Cardiac muscle cell (in vitro differentiated cells and primary cell): Measurements from ENCODE around the gene TPP1. TPM values are rescaled to one million over a fixed set of nuclear protein-coding genes. Genes with fewer than 3 reads are reported as not detected.

Experiments used
- DNase-seq, 2 donors: peaks; one replicate each; pipeline versions ENCODE4 v3.0.0 to v3.0.0-alpha.2; 2010 to 2017; ENCODE audit warnings: low read depth in 1 of 2, low spot score in 1 of 2
- H3K27ac ChIP-seq: fragments of 200-600 bp; sonication (generic); 2 replicates; pipeline ENCODE4 v1.5.1; 2016
- H3K27me3 ChIP-seq: fragments of 200-600 bp; sonication (generic); 2 replicates; pipeline ENCODE4 v1.6.0; 2016; ENCODE audit warnings: control low read depth
- H3K36me3 ChIP-seq: fragments of 200-600 bp; sonication (generic); 2 replicates; pipeline ENCODE4 v1.5.1; 2016; ENCODE audit warnings: control low read depth
- H3K4me1 ChIP-seq: fragments of 200-600 bp; sonication (generic); 2 replicates; pipeline ENCODE4 v1.8.1; 2017; ENCODE audit warnings: low read depth, mild to moderate bottlenecking, mixed run types
- H3K4me3 ChIP-seq: fragments of 200-600 bp; sonication (generic); 2 replicates; pipeline ENCODE4 v1.5.1; 2016; ENCODE audit warnings: mild to moderate bottlenecking
- H3K9me3 ChIP-seq: fragments of 200-600 bp; sonication (generic); 2 replicates; pipeline ENCODE4 v1.5.1; 2017; ENCODE audit warnings: low read depth, mild to moderate bottlenecking, control low read depth
- polyA plus RNA-seq: library from polyadenylated mRNA; unstranded; fragments of >200 nt; fragmentation: Nextera tagmentation; extraction: Ambion mirVana; gene quantifications from 2 replicates; pipeline ENCODE4 v1.2.1, GENCODE V29; 2016
- total RNA-seq: library from RNA; depleted of rRNA; stranded (reverse); fragments of >200 nt; gene quantifications from 2 replicates; pipeline ENCODE4 v1.2.3, GENCODE V29; 2016
- TF ChIP-seq, protein P1 (sequence below): IDR thresholded peaks from 2 replicates; pipeline ENCODE4 v1.5.1; 2012; ENCODE audit warnings: low read depth, mild to moderate bottlenecking, low read length

TPP1 gene
- total and polyA plus RNA-seq, 2 experiments from 2014 or later = 13.2 to 28.0 TPM

DNA sequence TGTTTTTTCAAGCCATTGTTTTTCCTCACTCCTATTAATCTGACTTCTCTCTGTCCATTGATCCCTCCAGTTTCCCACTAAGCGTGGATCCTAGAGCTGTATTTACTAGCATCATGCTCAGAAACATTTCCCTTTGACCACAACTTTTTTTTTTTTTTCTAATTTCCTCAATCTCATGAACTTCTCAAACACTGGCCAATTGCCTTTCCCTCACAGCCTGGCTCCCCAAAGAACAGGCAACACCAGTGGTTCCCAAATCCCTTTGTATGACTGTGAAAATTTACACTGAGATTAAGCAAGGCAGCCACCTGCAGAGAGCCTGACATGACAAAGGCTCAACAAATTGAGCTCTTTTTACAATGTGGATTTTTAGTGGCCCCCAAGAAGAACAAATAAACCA lies 1.4 kb upstream of the TPP1 start:
- DNase-seq = no peak
- H3K9me3 ChIP-seq = no peaks in the 10 kb centered on the region
- no peak overlapping the region for H3K4me3 ChIP-seq
- TF ChIP-seq, protein P1, sequence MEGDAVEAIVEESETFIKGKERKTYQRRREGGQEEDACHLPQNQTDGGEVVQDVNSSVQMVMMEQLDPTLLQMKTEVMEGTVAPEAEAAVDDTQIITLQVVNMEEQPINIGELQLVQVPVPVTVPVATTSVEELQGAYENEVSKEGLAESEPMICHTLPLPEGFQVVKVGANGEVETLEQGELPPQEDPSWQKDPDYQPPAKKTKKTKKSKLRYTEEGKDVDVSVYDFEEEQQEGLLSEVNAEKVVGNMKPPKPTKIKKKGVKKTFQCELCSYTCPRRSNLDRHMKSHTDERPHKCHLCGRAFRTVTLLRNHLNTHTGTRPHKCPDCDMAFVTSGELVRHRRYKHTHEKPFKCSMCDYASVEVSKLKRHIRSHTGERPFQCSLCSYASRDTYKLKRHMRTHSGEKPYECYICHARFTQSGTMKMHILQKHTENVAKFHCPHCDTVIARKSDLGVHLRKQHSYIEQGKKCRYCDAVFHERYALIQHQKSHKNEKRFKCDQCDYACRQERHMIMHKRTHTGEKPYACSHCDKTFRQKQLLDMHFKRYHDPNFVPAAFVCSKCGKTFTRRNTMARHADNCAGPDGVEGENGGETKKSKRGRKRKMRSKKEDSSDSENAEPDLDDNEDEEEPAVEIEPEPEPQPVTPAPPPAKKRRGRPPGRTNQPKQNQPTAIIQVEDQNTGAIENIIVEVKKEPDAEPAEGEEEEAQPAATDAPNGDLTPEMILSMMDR = no peak
- H3K4me1 ChIP-seq = no peaks in the 10 kb centered on the region
- no peak overlapping the region for H3K27ac ChIP-seq
- peaks cover 9% of the 10 kb centered on the region for H3K36me3 ChIP-seq
- H3K27me3 ChIP-seq = no peaks in the 10 kb centered on the region

DNA sequence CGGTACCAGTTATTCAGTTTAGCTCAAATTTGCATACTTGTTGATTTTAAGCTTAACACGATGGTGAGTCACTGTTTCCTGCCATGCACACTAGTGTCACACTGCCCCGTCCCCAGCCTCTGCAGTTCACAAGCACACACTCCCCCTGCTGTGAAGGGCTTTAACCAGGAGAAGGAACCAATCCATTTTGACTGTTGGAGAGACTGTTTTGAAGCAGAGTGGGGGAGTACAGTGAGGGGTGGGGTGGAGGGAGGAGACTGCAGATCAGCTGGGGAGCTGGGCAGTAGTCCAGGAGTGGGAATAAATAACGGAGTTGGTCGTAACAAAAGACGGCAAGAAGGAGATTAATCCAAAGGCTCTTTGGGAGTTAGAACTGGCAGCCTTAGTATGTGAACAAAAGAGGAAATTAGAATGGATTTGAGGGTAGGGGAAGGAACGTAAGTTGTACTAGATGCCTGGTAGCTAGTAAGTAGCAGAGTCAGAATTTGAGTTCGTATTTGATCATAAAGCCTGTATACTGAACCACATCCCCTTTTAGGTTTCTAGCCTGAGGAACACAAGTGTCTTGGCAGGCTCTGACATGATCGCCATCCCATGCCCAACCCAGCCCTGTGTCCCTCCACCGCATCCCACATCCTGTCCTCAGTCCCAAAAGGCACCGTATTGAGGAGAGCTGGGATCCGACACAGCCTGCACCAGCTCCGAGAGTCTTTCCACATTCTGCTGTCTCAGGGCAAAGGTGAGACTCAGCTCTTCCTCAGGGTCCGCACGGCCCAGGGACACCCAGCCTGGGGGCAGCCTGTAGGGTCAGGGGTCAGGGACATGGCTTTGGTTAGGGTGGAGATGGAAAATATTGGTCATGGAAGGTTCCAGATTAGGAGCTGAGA lies 862 bp downstream of the TPP1 start:
- peak in 1 of 2 donors; percentile 89 for DNase-seq
- Histone ChIP-seq H3K27ac (peak overlapping the region; percentile 70), H3K4me1 (no peaks in the 10 kb centered on the region), H3K9me3 (no peaks in the 10 kb centered on the region), H3K27me3 (no peaks in the 10 kb centered on the region), H3K36me3 (no peaks in the 10 kb centered on the region), H3K4me3 (peak overlapping the region; percentile 63)
- TF ChIP-seq, protein P1 = peak; percentile 16

DNA sequence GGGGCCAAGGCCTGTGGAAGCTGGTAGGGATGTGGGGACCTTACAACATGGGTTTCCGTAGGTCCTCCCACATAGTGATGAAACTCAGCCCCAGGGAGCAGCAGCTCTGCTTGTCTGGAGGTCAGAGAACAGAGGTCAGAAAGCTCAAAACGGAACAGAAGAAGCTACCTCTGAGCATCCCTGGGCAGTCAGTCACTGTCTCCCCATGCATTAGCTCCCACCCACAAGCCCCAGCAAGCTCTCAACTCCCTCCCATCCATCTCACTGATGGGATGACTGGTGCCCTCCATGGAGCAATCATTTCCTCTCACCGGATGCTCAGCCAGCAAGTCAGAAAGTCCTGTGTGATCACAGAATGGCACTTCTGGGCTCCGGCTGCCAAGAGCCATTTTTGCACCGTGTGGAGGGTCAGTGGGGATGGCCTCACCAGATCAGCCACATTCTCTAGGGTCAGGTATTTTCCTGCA lies 1.9 kb downstream of the TPP1 start:
- TF ChIP-seq, protein P1 = no peak
- Histone ChIP-seq H3K4me1 (no peaks in the 10 kb centered on the region), H3K36me3 (no peaks in the 10 kb centered on the region), H3K27ac (no peak overlapping the region), H3K9me3 (no peaks in the 10 kb centered on the region), H3K27me3 (no peaks in the 10 kb centered on the region), H3K4me3 (no peak overlapping the region)
- DNase-seq = no peak

DNA sequence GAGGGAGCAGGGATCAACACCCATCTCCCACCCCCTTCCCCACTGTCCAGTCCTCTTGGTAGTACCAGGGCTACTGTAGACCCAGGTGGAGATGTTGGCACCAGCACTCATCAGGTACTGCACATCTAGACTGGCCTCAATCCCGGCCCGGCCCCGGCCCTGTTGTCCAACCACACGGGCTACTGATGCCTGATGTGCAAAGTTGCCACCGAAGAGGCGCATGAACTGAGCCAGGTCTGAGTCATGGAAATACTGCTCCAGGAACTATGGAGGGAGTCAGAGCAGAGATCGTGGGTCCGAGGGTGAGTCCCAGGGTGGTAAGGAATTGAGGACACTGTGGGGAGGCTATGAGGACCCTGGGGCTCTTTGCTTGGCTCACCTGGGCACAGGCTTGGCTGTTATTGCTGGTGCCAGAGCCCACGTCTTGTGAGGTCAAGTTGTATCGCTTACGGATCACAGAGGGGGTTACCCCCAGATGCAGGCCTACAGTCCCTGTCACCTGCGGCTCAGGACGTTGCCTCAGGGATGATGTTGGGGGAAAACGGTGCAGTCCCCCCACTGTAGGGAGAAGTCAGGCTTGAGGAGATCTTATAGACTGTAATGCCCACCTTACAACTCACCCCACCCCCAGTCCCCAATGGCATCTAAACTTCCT lies 2.5 kb downstream of the TPP1 start:
- TF ChIP-seq, protein P1 = no peak
- H3K27me3 ChIP-seq = no peaks in the 10 kb centered on the region

DNA sequence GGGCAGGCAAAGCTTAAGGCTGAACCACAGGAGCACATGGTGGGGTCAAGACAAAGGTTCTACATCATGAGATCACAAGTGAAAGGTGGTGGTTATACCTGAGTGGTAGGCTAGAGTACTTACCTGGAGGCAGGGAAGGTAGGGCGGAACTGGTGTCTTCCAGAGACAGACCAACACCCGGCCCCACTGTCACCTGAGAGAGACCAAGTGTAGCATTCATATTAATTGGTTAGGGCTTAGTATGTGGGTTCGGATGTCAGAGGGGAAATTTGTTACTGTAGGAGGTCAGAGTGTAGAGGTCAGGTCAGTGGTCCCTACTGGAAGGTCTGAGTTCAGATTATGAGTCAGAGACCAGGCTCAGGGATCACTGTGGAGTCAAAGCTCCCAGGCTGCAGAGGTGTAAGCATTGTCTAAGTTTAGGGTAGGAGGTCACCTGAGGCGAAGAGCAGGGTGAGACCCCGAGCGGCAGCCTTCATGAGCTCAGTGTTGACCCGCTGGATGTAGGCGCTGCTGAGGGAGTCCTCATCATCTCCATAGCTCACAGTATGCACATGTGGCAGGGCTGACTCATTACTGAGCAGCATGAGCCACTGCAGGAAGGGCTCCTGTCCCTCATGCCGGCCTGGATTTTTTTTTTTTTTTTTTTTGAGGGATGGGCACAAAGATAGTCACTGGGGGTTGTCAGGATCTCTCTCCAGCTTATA lies 3.2 kb downstream of the TPP1 start:
- TF ChIP-seq, protein P1 = no peak
- H3K27ac ChIP-seq = no peak overlapping the region
- DNase-seq = no peak
- peaks cover 2% of the 10 kb centered on the region for H3K36me3 ChIP-seq
- H3K4me3 ChIP-seq = no peak overlapping the region
- no peaks in the 10 kb centered on the region for H3K9me3 ChIP-seq
- no peaks in the 10 kb centered on the region for H3K4me1 ChIP-seq
- H3K27me3 ChIP-seq = no peaks in the 10 kb centered on the region

More for the DNA sequence above, 2.5 kb downstream of the TPP1 start:
- H3K36me3 ChIP-seq = no peaks in the 10 kb centered on the region
- no peak overlapping the region for H3K4me3 ChIP-seq
- no peaks in the 10 kb centered on the region for H3K9me3 ChIP-seq
- no peak overlapping the region for H3K27ac ChIP-seq
- no peak for DNase-seq
- no peaks in the 10 kb centered on the region for H3K4me1 ChIP-seq
